Measurements from ENCODE around the gene TSTD2.

The TSTD2 gene

DNA sequence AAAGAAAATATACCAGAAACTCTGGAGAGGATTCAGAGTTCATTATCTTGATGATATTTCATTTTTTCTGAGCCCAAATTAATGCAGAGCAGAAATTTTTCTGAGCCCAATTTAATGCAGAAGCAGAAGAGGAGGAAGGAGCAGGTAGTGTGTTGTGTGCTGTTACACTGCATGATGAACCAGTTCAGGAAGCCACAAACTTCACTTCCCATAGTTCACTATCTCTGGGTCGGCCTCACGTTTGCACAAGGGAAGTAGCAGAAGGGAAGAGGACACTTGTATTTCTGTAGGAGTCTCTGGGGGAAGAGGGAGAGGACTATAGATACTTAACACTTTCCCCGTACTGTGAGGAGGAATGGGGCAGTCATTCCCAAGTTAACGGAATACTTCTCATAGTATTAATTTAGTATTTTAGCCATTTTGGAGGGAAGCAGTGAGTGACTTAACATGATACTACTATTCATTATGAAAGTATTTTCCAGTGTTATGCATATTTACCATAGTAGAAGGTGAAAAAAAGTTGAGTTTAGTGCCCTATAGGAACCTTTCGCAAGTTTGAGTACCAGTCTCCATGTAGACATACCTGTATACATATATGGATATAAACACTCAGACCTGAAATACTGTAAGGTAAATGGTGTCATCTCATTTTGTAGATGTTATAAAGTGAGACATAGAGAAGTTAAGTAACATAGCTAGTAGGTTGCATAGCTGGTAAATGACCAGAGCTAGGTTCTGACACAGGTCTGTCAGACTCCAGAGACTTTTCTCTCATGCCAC is 33.9 kb upstream of the TSTD2 start:
- Histone ChIP-seq H3K4me3 (no peak overlapping the region), H3K27ac (no peak overlapping the region)
- TF ChIP-seq, protein P1, sequence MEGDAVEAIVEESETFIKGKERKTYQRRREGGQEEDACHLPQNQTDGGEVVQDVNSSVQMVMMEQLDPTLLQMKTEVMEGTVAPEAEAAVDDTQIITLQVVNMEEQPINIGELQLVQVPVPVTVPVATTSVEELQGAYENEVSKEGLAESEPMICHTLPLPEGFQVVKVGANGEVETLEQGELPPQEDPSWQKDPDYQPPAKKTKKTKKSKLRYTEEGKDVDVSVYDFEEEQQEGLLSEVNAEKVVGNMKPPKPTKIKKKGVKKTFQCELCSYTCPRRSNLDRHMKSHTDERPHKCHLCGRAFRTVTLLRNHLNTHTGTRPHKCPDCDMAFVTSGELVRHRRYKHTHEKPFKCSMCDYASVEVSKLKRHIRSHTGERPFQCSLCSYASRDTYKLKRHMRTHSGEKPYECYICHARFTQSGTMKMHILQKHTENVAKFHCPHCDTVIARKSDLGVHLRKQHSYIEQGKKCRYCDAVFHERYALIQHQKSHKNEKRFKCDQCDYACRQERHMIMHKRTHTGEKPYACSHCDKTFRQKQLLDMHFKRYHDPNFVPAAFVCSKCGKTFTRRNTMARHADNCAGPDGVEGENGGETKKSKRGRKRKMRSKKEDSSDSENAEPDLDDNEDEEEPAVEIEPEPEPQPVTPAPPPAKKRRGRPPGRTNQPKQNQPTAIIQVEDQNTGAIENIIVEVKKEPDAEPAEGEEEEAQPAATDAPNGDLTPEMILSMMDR (IDR thresholded peaks at IDR 0.05) = no peak
- DNase-seq (ENCODE audit: low spot score) = no peak

DNA sequence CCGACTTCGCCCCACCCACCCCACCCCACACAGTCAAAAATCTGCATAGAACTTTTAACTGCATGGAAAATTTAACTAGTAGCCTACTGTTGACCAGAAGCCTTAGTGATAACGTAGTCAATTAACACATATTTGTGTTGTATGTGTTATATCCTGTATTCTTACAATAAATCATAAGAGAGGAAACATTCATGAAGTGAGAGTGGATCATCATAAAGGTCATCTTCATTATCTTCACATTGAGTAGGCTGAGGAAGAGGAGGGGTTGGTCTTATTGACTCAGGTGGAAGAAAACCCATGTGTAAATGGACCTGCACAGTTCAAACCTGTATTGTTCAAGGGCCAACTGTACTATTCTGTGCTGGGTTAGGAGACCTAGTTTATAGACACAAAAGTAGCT is 32.6 kb upstream of the TSTD2 start:
- TF ChIP-seq, protein P1 (IDR thresholded peaks at IDR 0.05) = no peak
- DNase-seq (ENCODE audit: low spot score) = no peak
- no peak overlapping the region for H3K27ac ChIP-seq
- no peak overlapping the region for H3K4me3 ChIP-seq

DNA sequence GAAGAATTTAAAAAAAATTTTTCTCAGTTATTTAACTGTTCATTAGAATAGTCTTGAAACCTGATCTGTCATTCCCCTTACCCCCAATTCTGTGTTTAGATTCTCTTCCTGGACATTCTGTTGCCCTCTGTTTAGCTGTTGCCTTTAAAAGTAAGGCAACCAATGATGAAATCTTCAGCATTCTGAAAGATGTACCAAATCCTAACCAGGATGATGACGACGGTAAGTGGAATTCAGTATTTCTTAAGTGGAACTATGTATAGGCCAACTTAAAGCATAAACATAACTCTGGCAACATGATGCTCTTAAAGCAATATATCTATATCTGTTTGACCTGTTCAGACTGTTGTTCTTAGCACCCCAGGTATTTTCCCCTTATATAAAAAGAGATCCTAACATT is 27.7 kb upstream of the TSTD2 start:
- TF ChIP-seq, protein P1 (IDR thresholded peaks at IDR 0.05) = no peak
- no peak for DNase-seq (ENCODE audit: low spot score)
- no peak overlapping the region for H3K27ac ChIP-seq
- H3K4me3 ChIP-seq = no peak overlapping the region

DNA sequence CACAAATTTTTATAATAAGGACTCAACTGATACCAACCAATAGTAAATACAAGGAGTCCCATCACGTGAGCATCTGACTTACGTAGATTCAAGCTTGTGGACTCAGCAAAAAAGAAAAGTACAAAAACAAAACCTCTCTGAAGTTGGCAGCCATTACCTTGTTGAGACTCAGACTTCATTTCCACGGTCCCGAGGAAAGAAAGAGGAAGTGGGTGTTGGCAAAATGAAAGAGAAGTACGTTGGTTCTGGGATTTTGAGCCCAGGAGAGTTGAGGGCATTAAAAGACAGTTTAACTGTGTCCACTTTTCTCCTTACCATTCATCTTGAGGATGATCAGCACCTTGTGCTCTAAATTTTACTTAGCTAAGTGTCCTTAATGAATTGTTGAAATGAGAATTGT is 27.2 kb upstream of the TSTD2 start:
- TF ChIP-seq, protein P1 (IDR thresholded peaks at IDR 0.05) = no peak
- no peak overlapping the region for H3K27ac ChIP-seq
- H3K4me3 ChIP-seq = no peak overlapping the region
- DNase-seq (ENCODE audit: low spot score) = no peak

DNA sequence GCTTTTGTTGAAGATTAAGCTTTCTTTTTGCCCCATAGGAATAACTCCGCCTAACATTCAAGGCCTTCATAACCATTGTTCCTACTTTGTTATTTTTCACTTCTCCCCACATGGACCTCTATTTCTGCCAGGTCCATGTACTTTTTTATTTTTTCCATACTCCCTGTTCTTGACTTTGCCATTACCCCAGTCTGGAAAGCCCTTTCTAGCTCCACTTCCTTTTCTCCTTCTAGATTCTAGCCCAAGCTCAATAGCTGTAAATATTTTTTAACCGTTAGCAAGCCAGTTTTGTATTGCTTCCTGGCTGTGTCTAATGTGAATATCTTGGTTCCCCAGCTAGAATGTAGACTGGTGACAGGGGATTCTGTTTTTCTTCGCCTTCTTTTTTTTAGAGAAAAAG is 26.6 kb upstream of the TSTD2 start:
- TF ChIP-seq, protein P1 (IDR thresholded peaks at IDR 0.05) = no peak
- no peak for DNase-seq (ENCODE audit: low spot score)
- Histone ChIP-seq H3K27ac (no peak overlapping the region), H3K4me3 (no peak overlapping the region)

DNA sequence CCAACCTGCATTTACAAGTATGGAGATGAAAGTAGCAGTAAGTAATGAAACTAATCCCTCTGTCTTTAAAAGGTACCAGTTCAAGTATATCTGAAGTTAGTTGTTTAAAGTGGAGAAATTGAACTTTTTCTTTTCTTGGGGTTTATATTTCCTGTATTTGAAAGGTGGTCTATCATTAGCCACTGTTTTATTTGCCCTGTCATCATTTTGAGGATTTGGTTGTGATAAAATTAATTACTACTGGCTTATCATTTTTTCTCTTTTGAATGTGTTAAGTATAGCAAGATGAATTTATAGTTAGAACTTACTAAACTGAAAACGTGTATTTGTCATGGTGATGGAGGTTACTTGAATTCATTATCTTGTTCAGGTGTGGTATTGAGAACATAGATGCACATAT is 25.5 kb upstream of the TSTD2 start:
- TF ChIP-seq, protein P1 (IDR thresholded peaks at IDR 0.05) = no peak
- no peak for DNase-seq (ENCODE audit: low spot score)
- H3K27ac ChIP-seq = no peak overlapping the region
- H3K4me3 ChIP-seq = no peak overlapping the region

DNA sequence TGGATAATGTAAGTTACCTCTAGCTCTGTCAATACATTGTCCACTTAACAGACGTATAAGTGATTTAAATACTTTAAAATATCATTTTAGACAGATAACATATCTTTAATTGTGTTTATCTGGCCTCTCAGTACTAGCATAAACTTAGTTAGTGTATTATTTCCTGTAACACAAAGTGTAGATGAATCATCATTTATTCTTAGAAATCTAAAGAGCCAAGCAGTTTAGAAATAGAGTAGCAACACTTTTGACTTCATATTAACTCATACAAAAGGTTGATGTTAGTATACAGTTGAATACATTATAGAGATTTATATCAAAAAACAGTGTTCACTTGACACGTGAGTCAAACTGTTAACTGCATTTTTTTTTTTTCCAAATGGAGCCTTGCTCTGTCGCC is 18.5 kb upstream of the TSTD2 start:
- TF ChIP-seq, protein P1 (IDR thresholded peaks at IDR 0.05) = no peak
- no peak for DNase-seq (ENCODE audit: low spot score)
- H3K4me3 ChIP-seq = no peak overlapping the region
- H3K27ac ChIP-seq = no peak overlapping the region
